Measurements from ENCODE around the gene LY9. TPM values are rescaled to one million over a fixed set of nuclear protein-coding genes. Genes with fewer than 3 reads are reported as not detected.

Gene LY9
- polyA plus RNA-seq, 1 donor, result 0.34 TPM

DNA sequence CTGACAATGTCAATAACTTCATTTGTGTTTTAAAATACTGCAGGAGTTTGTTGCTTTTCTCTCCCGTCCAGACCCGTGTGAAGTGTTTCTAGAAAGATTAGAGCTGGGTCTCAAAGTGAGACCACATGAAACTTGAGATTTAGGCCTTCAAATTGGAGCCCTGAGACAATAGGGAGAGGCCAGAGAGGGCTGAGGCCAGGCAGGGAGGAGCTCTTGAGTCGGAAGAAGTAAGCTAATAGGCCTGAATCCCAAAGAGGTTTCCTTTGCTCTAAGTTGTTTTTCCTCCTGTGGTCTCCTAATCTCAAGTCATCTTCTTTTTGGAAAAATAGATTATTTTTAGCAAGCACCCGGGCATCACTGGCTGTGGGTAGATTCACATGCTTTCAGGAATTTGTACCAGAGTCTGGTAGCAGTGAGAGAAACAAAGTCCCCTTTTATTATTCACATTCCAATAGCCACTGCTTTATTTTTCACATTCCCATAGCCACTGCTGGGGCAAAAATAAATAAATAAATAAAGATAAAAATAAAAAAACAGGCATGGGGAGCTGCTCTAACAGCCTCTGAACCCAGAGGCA, 41.1 kb downstream of the LY9 start:
- no peak for DNase-seq

DNA sequence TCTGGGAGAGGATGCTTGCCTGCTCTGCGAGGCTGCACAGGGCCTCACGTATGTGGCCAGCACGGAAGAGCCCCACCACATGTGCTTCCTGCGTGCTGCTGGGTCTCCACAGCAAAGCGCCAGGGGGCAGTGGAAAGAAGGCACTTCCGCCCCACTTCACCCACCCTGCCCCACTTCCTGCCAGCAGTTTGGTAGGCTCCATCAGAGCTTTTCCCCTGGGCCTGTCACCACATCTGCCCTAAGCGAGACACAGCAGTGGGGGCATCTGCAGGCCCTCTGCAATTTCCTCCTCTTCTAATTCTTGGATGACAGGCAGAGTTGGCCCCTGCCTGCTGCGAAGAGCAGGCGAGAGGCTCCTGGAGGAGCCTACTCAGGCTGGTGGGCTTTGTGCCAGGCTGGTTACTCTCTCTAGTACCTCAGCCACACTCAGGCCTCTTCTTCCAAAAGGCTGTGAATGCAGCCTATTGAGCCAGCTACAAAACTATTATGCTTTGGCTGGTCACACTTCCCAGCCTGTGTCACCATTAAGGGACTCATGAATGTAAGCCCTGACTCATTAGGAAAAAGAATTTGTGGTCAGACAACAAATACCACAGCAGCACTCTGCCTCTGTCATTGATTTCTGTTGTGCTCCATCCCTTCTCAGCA, 41.7 kb downstream of the LY9 start:
- no peak for DNase-seq

- no peak for DNase-seq
Measured at GRCh38 chr1:160838888-160839287, 42.9 kb downstream of the LY9 start.

- no peak for DNase-seq
Measured at GRCh38 chr1:160839746-160840145, 43.8 kb downstream of the LY9 start.

- DNase-seq, result no peak
Measured at GRCh38 chr1:160841079-160841478, 45.1 kb downstream of the LY9 start.

GRCh38 chr1:160844447-160845232, 48.7 kb downstream of the LY9 start:
- no peak for DNase-seq

- no peak for DNase-seq
Measured at GRCh38 chr1:160846281-160846680, 50.3 kb downstream of the LY9 start.

DNA sequence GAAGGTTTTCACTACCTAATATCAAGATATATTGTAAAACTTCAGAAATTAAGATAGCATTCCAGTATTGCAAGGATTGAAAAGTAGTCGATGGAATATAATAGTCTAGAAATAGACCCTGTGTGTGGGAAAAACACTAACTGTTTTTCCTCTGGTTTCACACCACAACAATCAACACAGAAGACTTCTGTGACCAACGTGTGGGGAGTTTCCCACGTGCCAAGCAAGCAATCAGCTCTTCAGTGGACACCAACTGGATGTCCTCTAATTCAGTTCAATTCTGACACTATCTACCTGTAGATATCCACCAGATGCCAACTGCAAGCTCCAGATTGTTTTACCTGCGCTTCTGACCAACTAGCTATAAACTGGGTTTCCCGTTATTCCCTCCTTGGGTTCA, 54.6 kb downstream of the LY9 start:
- DNase-seq, result no peak

DNA sequence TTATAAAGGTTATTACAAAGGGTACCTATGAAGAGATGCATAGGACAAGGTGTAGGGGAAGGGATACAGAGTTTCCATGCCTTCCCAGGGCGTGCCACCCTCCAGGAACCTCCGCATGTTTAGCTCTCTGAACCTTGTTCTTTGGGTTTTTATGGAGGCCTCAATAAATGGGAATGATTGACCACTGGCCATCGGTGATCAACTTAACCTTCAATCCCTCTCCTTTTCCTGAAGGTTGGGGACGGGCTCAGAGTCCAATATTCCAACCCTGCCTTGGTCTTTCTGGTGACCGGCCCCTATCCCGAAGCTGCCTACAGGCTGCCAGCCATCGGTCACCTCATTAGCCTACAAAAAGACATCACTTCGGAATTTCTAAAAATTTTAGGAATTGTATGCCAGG, 55.0 kb downstream of the LY9 start:
- DNase-seq, result no peak

GRCh38 chr1:160853014-160853413, 57.0 kb downstream of the LY9 start:
- no peak for DNase-seq

GRCh38 chr1:160853754-160854153, 57.8 kb downstream of the LY9 start:
- no peak for DNase-seq

DNA sequence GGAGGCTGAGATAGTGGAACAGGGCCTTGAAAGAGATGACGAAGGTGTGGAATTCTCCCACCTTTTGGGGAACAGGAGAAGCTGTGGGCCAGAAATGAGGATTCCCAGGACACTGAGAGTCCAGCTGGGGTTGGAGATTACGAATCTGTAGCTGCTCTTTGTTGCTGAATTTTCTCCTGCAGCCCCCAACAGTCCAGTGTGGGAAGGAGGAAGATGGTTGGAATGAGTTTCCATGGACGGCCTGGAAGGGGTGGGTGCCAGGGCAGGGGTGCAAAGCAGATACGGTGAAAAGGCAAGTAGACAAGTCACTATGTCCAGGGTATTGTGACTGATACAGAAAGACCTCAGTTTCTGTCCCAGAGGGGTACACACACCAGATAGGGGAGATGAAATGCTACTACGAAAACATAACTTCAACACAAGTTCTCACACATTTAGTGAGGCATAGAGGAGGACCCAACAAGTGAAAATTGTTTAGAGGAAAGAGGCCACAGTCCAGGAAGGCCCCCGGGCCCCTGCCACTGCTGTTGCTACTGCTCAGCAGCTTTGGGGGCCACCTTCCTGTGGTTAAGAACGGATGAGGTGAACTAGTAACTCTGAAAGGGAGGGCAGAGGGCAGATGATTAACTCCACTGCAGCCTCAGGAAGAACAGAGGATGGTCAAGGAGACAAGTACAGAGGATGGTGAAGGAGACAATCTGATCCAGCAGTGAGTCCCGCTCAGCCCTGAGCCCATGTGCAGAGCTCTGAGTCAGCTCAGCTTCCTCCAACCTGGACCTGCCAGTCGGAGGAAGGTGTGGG, 59.4 kb downstream of the LY9 start:
- DNase-seq, result no peak

- peak; percentile 41 for DNase-seq
Measured at GRCh38 chr1:160858097-160858496, 62.1 kb downstream of the LY9 start.

DNA sequence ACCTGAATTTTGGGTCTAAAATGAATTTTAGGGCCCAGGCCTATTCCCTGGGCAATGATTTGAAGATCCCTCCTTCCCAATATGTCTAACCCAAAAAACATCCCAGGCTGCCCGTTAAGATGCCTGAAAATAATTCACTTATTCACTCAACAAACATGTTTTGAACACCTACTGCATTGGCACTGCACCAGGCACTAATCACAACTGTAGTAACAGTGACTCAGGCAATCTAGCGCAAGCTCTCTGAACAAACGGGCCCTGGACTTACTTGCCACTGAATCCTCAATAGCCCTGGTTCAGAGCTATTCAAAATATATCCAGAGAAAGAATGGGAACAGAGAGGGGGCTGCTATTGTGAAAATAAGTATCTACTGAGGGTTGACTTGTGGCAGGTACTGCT, 62.5 kb downstream of the LY9 start:
- no peak for DNase-seq

- DNase-seq, result no peak
Measured at GRCh38 chr1:160859166-160859565, 63.2 kb downstream of the LY9 start.

GRCh38 chr1:160860840-160861505, 65.0 kb downstream of the LY9 start:
- no peak for DNase-seq

DNA sequence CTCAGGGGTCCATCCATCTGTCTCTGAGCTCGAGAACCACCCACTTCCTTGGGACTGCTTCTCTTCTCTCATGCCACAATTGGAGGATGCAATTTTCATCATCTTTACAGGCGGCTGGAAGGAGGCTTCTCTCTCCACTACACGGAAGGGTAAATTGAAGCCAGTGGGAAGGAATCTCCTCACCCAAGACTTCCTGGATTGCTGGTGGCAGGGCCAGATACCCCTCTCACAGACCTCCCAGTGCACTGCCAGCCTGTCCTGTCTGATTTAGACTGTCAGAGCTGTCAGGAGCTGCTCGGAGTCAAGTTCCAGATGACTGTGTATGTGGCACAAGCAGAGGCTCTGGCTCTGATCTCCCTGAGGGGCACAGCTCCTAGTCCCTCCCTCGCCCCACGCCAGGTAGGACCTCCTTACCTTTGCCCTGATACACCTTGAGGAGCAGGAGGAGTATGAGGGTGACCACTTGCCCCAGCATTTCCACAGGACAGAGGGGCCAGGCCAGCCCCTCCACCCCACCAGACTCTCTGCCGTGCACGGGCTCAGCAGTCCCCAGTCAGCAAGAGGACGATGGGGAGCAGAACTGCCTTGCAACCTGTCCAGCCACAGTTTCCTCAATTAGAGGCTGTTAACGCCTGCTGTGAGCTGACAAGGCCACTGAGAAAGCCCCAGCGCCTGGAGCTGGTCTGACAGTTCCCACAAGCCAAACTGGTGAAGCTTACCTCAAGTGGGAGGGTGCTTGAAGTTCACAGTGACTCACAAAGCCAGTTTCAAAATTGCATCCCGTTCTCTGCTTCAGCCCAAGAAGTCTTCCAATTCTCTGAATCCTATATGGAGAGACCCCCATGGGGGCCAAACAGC, 66.5 kb downstream of the LY9 start, which contains the start of gene CD244:
TSS of gene CD244 (minus strand) at position 685 of the 858 bp plus-strand sequence. CDS start at position 475, 210 bp downstream.
- no peak for DNase-seq

GRCh38 chr1:160863061-160863773, 67.2 kb downstream of the LY9 start:
- no peak for DNase-seq

- DNase-seq, result peak; percentile 12
Measured at GRCh38 chr1:160863774-160864131, 67.8 kb downstream of the LY9 start.

DNA sequence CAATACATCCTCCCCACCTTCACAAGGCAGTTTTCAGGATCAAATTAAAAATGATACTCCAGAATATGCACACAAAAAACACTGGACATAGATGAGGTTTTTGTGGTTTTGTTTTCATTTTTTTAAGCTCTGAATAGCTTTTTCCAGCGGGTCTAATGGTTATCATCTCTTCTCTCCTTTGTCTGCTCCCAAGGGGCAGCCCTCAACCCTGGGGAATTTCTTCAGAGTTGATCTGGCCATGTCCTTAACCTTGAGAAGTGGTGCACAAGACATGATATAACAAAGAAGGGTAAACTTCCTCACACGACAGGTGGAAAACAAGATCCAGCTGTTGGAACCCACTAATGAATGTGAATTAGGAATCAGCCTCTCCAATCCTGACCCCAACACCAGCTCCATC, 68.2 kb downstream of the LY9 start:
- no peak for DNase-seq

DNA sequence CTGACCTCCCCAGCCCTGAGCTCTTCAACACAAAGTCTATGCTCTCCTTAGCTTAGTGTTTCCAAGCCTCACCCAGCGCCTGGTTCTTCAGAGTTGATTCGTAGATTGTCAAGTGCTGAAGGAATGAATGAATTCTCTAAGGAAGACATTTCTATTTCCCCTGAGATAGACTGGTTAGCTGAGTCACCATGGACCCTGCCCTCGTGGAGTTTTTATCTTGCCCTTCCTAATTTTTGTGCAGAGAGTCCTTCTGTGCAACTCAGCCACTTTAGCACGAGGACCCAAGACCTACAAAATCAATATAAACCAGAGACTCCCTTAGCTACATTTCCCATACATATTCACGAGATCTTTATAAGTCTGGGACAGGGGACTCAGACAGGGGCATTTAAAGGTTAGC, 69.4 kb downstream of the LY9 start:
- DNase-seq, result no peak
